Endothelial cell of umbilical vein (primary cell): ENCODE measurements around the gene TMEM250. TPM values are rescaled to one million over a fixed set of nuclear protein-coding genes. Genes with fewer than 3 reads are reported as not detected.

ENCODE experiments used
- BruUV-seq: library from RNA; stranded (reverse); fragments of 400-500 nt; replicated peaks from 2 replicates; lab custom pipeline; 2021; lab: Mats Ljungman, UMichigan
- CTCF ChIA-PET: fragments of 300-600, 350-600 bp; sonication (Branson Sonifier 250); formaldehyde crosslinking; loops from one replicate; lab custom pipeline; 2021; ENCODE audit warnings: antibody characterized with exemption, inconsistent platforms; lab: Charles Lee
- POLR2A ChIA-PET: fragments of 300-600, 350-600 bp; sonication (Branson Sonifier 250); formaldehyde crosslinking; loops from one replicate; lab custom pipeline; 2021; ENCODE audit warnings: antibody characterized with exemption, inconsistent platforms; lab: Charles Lee
- DNase-seq: peaks from one replicate; pipeline ENCODE4 v3.0.0-alpha.2; 2011; ENCODE audit warnings: low read depth, low spot score
- FAIRE-seq: peaks from 2 replicates; lab custom pipeline; 2011; peaks lifted over from hg19 to GRCh38; lab: Jason Lieb, UNC
- H2AFZ ChIP-seq: 2 replicates; pipeline ENCODE4 v1.6.0; 2012; ENCODE audit warnings: low read depth, low read length, control low read depth, inconsistent platforms
- H3K27ac ChIP-seq: 2 replicates; pipeline ENCODE4 v1.5.1; 2011; ENCODE audit warnings: low read depth, mild to moderate bottlenecking, control low read depth, low read length, moderate library complexity; ENCODE audit not compliant: insufficient read depth
- H3K27me3 ChIP-seq, 2 experiments: 2 replicates each; pipeline versions ENCODE4 v1.6.0 to v1.6.1; 2011; ENCODE audit warnings: low read length in 2 of 2, mixed read lengths in 1 of 2; ENCODE audit not compliant: control insufficient read depth in 2 of 2, insufficient read depth in 2 of 2
- H3K36me3 ChIP-seq, 2 experiments: 2 replicates in 1 of 2; 3 replicates in 1 of 2; pipeline ENCODE4 v1.5.1; 2011; ENCODE audit warnings: low read length in 2 of 2, mild to moderate bottlenecking in 1 of 2, moderate library complexity in 1 of 2; ENCODE audit not compliant: control insufficient read depth in 2 of 2, insufficient read depth in 2 of 2; ENCODE audit errors: extremely low read depth in 1 of 2
- H3K4me1 ChIP-seq: 3 replicates; pipeline ENCODE4 v1.5.1; 2011; ENCODE audit warnings: mild to moderate bottlenecking, low read length; ENCODE audit not compliant: control insufficient read depth, insufficient read depth; ENCODE audit errors: extremely low read depth
- H3K4me2 ChIP-seq: 2 replicates; pipeline ENCODE4 v1.6.1; 2011; ENCODE audit warnings: low read length, control low read depth, mixed read lengths; ENCODE audit not compliant: insufficient read depth
- H3K4me3 ChIP-seq, 3 experiments: fragments of 200-600 bp in 1 of 3; sonication (generic), shearing (Covaris generic) in 1 of 3; replicated peaks in 1 of 3; 2 replicates each; pipeline ENCODE4 v1.5.1; 2011 to 2016; ENCODE audit warnings: control low read depth in 3 of 3, low read length in 3 of 3, mild to moderate bottlenecking in 2 of 3, inconsistent platforms in 1 of 3, low read depth in 1 of 3, moderate library complexity in 1 of 3; ENCODE audit not compliant: insufficient read depth in 1 of 3
- H3K79me2 ChIP-seq: 2 replicates; pipeline ENCODE4 v1.6.0; 2012; ENCODE audit warnings: low read length, inconsistent platforms; ENCODE audit not compliant: control insufficient read depth, insufficient read depth
- H3K9ac ChIP-seq: replicated peaks from 2 replicates; pipeline ENCODE3; 2011; ENCODE audit warnings: low read length, control low read depth; ENCODE audit not compliant: insufficient read depth; ENCODE audit errors: extremely low read depth
- H3K9me1 ChIP-seq: replicated peaks from 3 replicates; pipeline ENCODE4 v1.6.0; 2011; ENCODE audit warnings: mild to moderate bottlenecking, low read length; ENCODE audit not compliant: control insufficient read depth, insufficient read depth; ENCODE audit errors: extremely low read depth
- H3K9me3 ChIP-seq: replicated peaks from 2 replicates; pipeline ENCODE4 v1.5.1; 2012; ENCODE audit warnings: low read length, inconsistent platforms; ENCODE audit not compliant: control insufficient read depth, insufficient read depth
- H4K20me1 ChIP-seq: replicated peaks from 2 replicates; pipeline ENCODE3; 2011; ENCODE audit warnings: mild to moderate bottlenecking, low read length; ENCODE audit not compliant: control insufficient read depth, insufficient read depth; ENCODE audit errors: extremely low read depth
- EZH2 ChIP-seq: IDR thresholded peaks from 2 replicates; pipeline ENCODE4 v1.6.1; 2012; ENCODE audit warnings: borderline replicate concordance, low read depth, mild to moderate bottlenecking, moderate library complexity, low read length, inconsistent platforms; ENCODE audit not compliant: severe bottlenecking
- FOS ChIP-seq: IDR thresholded peaks from 2 replicates; pipeline ENCODE4 v1.6.1; 2011; ENCODE audit warnings: mild to moderate bottlenecking, low read length, moderate library complexity, borderline replicate concordance; ENCODE audit not compliant: insufficient read depth
- GATA2 ChIP-seq: IDR thresholded peaks from 2 replicates; pipeline ENCODE4 v1.7.0; 2011; ENCODE audit warnings: low read depth, mild to moderate bottlenecking, moderate library complexity, mixed read lengths, low read length; ENCODE audit not compliant: insufficient read length, insufficient read depth
- JUN ChIP-seq: IDR thresholded peaks from 2 replicates; pipeline ENCODE4 v1.6.1; 2011; ENCODE audit warnings: borderline replicate concordance, low read depth; ENCODE audit not compliant: insufficient read length, insufficient read depth
- MYC ChIP-seq: IDR thresholded peaks from one replicate; pipeline ENCODE4 v1.6.1; 2011; ENCODE audit warnings: mild to moderate bottlenecking, low read depth, low read length
- POLR2A ChIP-seq: IDR thresholded peaks from 2 replicates; pipeline ENCODE4 v1.6.1; 2012; ENCODE audit warnings: low read depth, mild to moderate bottlenecking, control low read depth, low read length
- POLR2AphosphoS5 ChIP-seq: IDR thresholded peaks from 2 replicates; pipeline ENCODE4 v1.6.1; 2012; ENCODE audit warnings: low read depth, mild to moderate bottlenecking, control low read depth, low read length, moderate library complexity; ENCODE audit not compliant: insufficient read depth
- dilution Hi-C: fragments of 300-500 bp; cut with MboI; formaldehyde crosslinking; loops from one replicate; pipeline ENCODE4 v1.15.0; 2019; ENCODE audit warnings: low sequenced_read_pairs; ENCODE audit not compliant: extremely low pct_ligation_motif_present
- intact Hi-C: fragments of 100-400 bp; cut with micrococcal nuclease; formaldehyde crosslinking; loops from one replicate; pipeline ENCODE4 v1.10.0; 2022
- polyA plus RNA-seq, 4 experiments: library from polyadenylated mRNA; depleted of rRNA in 3 of 4; stranded (reverse) in 3 of 4; unstranded in 1 of 4; fragments of >200 nt; gene quantifications; 2 replicates each; pipeline versions ENCODE4 v1.2.1 to v1.2.3, GENCODE V29; 2011 to 2012; ENCODE audit warnings: missing spikeins in 1 of 4
- total RNA-seq: library from RNA; stranded (reverse); gene quantifications from 2 replicates; pipeline ENCODE4 v1.2.3, GENCODE V29; 2021
- TF ChIP-seq, protein P1 (sequence below): IDR thresholded peaks from 2 replicates; pipeline ENCODE4 v1.6.1; 2011; ENCODE audit not compliant: insufficient read depth, insufficient read length
- TF ChIP-seq, protein P2 (sequence below), 2 donors: IDR thresholded peaks; 1 replicate in 1 of 2; 2 replicates in 1 of 2; pipeline ENCODE4 v1.5.1; 2011; ENCODE audit warnings: low read length in 2 of 2, mild to moderate bottlenecking in 2 of 2, moderate library complexity in 2 of 2, control low read depth in 1 of 2, inconsistent platforms in 1 of 2, low read depth in 1 of 2; ENCODE audit not compliant: insufficient read depth in 1 of 2; ENCODE audit errors: extremely low read depth in 1 of 2

The TMEM250 gene
- total and polyA plus RNA-seq, 2 donors (not counting 3 experiments of a cell fraction or from before 2014, with no cell fraction given) = 24.9 to 49.9 TPM

DNA sequence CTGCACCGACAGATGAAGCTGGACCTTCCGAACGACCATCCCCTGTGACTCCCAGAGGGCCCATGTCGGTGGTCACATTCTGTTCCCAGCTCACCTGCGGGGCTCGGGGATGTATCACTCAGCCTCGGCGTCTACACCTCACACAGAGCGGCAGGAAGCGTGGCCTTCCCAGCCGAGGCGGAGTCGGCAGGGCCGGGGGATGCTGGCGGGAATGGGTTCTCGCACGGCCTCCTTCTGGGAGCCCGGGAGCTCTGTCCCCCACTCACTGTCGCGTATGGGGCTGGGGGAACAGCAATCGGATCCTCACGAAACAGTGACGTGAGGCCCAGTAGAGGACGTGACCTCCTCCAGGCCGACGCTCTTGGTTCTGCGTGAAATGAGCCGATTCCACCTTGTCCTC is 44.0 kb downstream of the TMEM250 start:
- POLR2A ChIA-PET = no interaction called here
- H3K4me2 ChIP-seq = no peak overlapping the region
- dilution Hi-C loops (no loop called here), intact Hi-C loops (no loop called here)
- H3K9me3 ChIP-seq = no peaks in the 10 kb centered on the region
- H3K27me3 ChIP-seq = no peaks in the 10 kb centered on the region
- H3K9me1 ChIP-seq = no peaks in the 10 kb centered on the region
- no TSS peak for BruUV-seq
- no peak overlapping the region for H2AFZ ChIP-seq
- CTCF ChIA-PET = no interaction called here
- FAIRE-seq (no peak), DNase-seq (no peak)
- H3K4me1 ChIP-seq = no peaks in the 10 kb centered on the region
- peaks cover 0 to 8% of the 10 kb centered on the region in 2 experiments for H3K36me3 ChIP-seq
- no peak for TF ChIP-seq MYC
- TF ChIP-seq EZH2 = no peak
- TF ChIP-seq, protein P1, sequence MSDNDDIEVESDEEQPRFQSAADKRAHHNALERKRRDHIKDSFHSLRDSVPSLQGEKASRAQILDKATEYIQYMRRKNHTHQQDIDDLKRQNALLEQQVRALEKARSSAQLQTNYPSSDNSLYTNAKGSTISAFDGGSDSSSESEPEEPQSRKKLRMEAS = no peak
- no peak for TF ChIP-seq GATA2
- TF ChIP-seq, protein P2, sequence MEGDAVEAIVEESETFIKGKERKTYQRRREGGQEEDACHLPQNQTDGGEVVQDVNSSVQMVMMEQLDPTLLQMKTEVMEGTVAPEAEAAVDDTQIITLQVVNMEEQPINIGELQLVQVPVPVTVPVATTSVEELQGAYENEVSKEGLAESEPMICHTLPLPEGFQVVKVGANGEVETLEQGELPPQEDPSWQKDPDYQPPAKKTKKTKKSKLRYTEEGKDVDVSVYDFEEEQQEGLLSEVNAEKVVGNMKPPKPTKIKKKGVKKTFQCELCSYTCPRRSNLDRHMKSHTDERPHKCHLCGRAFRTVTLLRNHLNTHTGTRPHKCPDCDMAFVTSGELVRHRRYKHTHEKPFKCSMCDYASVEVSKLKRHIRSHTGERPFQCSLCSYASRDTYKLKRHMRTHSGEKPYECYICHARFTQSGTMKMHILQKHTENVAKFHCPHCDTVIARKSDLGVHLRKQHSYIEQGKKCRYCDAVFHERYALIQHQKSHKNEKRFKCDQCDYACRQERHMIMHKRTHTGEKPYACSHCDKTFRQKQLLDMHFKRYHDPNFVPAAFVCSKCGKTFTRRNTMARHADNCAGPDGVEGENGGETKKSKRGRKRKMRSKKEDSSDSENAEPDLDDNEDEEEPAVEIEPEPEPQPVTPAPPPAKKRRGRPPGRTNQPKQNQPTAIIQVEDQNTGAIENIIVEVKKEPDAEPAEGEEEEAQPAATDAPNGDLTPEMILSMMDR (IDR thresholded peaks at IDR 0.05; ENCODE audit: extremely low read depth in 1 of 2, insufficient read depth in 1 of 2, low read depth in 1 of 2, low read length in 2 of 2) = no peak
- no peak for TF ChIP-seq JUN
- TF ChIP-seq POLR2AphosphoS5 = no peak
- no peak for TF ChIP-seq FOS
- no peak for TF ChIP-seq POLR2A
- peaks cover 58% of the 10 kb centered on the region for H3K79me2 ChIP-seq
- no peak overlapping the region for H3K9ac ChIP-seq
- H3K4me3 ChIP-seq = no peak overlapping the region
- no peak overlapping the region for H3K27ac ChIP-seq
- H4K20me1 ChIP-seq = no peaks in the 10 kb centered on the region

Other genes with a start within 250 kb of the TMEM250 start
- gene CAMSAP1, start 211.3 kb downstream of the TMEM250 start, total RNA-seq = 25.5 and 30.6 TPM in 2 replicates
- 8.1 and 8.2 TPM in 2 replicates for gene CAMSAP1, start 211.3 kb downstream of the TMEM250 start, polyA plus RNA-seq
- 36.5 and 39.5 TPM in 2 replicates for gene UBAC1, start 157.5 kb downstream of the TMEM250 start, total RNA-seq
- gene UBAC1, start 157.5 kb downstream of the TMEM250 start, polyA plus RNA-seq = 56.6 and 56.7 TPM in 2 replicates
- gene NACC2, start 23.6 kb downstream of the TMEM250 start, total RNA-seq = 25.1 and 27.1 TPM in 2 replicates
- 15.7 and 15.8 TPM in 2 replicates for gene NACC2, start 23.6 kb downstream of the TMEM250 start, polyA plus RNA-seq
- gene LHX3, start 86.3 kb upstream of the TMEM250 start, total RNA-seq = not detected in 2 replicates
- not detected in 2 replicates for gene LHX3, start 86.3 kb upstream of the TMEM250 start, polyA plus RNA-seq
- gene QSOX2, start 126.9 kb upstream of the TMEM250 start, total RNA-seq = 20.9 and 23.4 TPM in 2 replicates
- gene QSOX2, start 126.9 kb upstream of the TMEM250 start, polyA plus RNA-seq = 14.5 and 16.4 TPM in 2 replicates
- gene CCDC187, start 185.2 kb upstream of the TMEM250 start, total RNA-seq = not detected in 2 replicates
- gene CCDC187, start 185.2 kb upstream of the TMEM250 start, polyA plus RNA-seq = not detected in 2 replicates
- gene GPSM1, start 208.7 kb upstream of the TMEM250 start, total RNA-seq = 42.8 and 47.1 TPM in 2 replicates
- 34.6 and 40.3 TPM in 2 replicates for gene GPSM1, start 208.7 kb upstream of the TMEM250 start, polyA plus RNA-seq
- 26.9 and 27.5 TPM in 2 replicates for gene DNLZ, start 244.9 kb upstream of the TMEM250 start, total RNA-seq
- gene DNLZ, start 244.9 kb upstream of the TMEM250 start, polyA plus RNA-seq = 23.0 and 38.4 TPM in 2 replicates